Mesodermal cell (in vitro differentiated cells): ENCODE measurements around the gene NAA16.

Experiments used
- H3K27ac ChIP-seq: 2 replicates; pipeline ENCODE4 v1.7.0; 2013; ENCODE audit warnings: mild to moderate bottlenecking, low read depth, low read length, moderate library complexity; ENCODE audit not compliant: severe bottlenecking
- H3K36me3 ChIP-seq: 2 replicates; pipeline ENCODE4 v1.7.1; 2013; ENCODE audit warnings: mild to moderate bottlenecking, low read length, moderate library complexity; ENCODE audit not compliant: control insufficient read depth, insufficient read depth
- H3K4me1 ChIP-seq: one replicate; pipeline ENCODE4 v1.7.1; 2013; ENCODE audit warnings: mild to moderate bottlenecking, low read length; ENCODE audit not compliant: insufficient read depth, control insufficient read depth, poor library complexity, severe bottlenecking
- H3K4me3 ChIP-seq: 2 replicates; pipeline ENCODE4 v1.7.0; 2013; ENCODE audit warnings: low read length, control low read depth, mild to moderate bottlenecking; ENCODE audit not compliant: insufficient read depth, poor library complexity, severe bottlenecking; ENCODE audit errors: extremely low read depth
- H3K9me3 ChIP-seq: 2 replicates; pipeline ENCODE4 v1.7.1; 2013; ENCODE audit warnings: mild to moderate bottlenecking, low read length, moderate library complexity; ENCODE audit not compliant: control insufficient read depth
- WGBS, 2 experiments: methylation state at CpG; one replicate each; pipeline ENCODE4 v1.1.5; 2013; ENCODE audit warnings: missing lambda C conversion rate in 2 of 2; ENCODE audit not compliant: insufficient coverage in 2 of 2; 5-methylcytosine and 5-hydroxymethylcytosine counted together

The NAA16 gene

DNA sequence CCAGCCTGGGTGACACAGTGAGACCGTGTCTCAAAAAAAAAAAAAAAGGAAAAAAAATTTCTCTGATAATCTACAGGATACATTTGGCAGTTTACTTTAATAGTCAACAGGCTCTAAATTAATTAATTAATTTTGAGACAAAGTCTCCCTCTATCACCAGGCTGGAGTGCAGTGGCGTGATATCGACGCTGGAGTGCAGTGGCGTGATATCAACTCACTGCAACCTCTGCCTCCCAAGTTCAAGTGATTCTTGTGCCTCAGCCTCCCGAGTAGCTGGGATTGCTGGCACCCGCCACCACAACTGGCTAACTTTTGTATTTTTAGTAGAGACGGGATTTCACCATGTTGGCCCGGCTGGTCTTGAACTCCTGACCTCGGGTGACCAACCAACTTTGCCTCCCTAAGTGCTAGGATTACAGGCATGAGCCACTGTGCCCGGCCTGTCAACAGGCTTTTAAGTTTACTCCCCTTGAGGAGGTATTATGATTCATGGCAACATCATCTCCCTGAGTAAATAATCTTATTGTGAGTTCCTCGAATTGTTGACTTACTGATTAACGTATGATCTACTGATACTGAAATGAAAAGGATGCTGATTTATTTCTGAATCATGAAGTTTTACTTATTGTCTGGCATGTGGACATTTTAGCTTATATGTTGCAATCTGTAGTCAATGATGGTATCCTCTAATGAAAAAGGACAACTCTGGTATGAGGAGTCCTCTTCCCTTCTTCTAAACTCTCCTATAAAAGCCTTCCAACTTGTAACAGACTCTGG is 26.4 kb upstream of the NAA16 start:
- Histone ChIP-seq H3K36me3 (no peaks in the 10 kb centered on the region), H3K4me1 (no peaks in the 10 kb centered on the region), H3K27ac (no peak overlapping the region), H3K9me3 (no peaks in the 10 kb centered on the region), H3K4me3 (no peak overlapping the region)
- WGBS, 2 experiments: 93 to 97% methylated on average over 9 to 12 of the region's 13 CpGs

DNA sequence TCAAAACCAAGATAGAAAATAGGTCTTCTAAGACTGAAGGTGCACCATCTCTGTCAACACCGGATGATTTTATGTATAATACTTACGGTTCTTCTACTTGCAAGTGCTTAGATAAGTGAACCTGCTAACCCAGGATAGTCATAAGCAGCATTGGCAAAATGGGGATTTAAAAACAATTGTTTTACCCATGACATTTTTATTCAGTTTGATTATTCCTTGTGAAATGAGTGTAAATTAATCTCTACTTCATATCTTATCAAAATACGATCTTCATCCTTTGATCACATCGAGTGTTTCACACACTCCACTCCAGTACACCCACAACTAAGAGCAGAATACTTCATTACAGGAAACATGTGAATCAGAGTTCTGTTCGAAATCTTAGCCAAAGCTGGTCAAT is 24.7 kb upstream of the NAA16 start:
- 91% methylated on average over 4 of the region's 5 CpGs; no CpG with 5 or more reads in 1 of the 2 experiments for WGBS, 2 experiments
- no peaks in the 10 kb centered on the region for H3K9me3 ChIP-seq
- no peak overlapping the region for H3K27ac ChIP-seq

DNA sequence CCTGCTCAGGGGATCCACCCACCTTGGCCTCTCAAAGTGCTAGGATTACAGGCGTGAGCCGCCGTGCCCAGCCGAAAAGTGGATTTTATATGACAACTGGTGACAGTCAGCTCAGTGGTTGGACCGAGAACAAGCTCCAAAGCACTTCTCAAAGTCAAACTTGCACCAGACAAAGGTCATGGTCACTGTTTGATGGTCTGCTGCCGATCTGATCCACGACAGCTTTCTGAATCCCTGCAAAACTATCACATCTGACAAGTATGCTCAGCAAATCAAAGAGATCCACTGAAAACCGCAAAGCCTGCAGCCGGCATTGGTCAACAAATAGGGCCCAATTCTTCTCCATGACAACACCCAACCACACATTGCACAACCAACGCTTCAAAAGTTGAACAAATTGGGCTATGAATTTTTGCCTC is 21.6 kb upstream of the NAA16 start:
- Histone ChIP-seq H3K9me3 (no peaks in the 10 kb centered on the region), H3K4me3 (no peak overlapping the region), H3K27ac (no peak overlapping the region), H3K4me1 (no peaks in the 10 kb centered on the region), H3K36me3 (no peaks in the 10 kb centered on the region)
- 91 to 95% methylated on average over 9 of the region's 10 CpGs for WGBS, 2 experiments

More for the DNA sequence above, 24.7 kb upstream of the NAA16 start:
- no peaks in the 10 kb centered on the region for H3K4me1 ChIP-seq
- no peaks in the 10 kb centered on the region for H3K36me3 ChIP-seq
- H3K4me3 ChIP-seq: no peak overlapping the region

DNA sequence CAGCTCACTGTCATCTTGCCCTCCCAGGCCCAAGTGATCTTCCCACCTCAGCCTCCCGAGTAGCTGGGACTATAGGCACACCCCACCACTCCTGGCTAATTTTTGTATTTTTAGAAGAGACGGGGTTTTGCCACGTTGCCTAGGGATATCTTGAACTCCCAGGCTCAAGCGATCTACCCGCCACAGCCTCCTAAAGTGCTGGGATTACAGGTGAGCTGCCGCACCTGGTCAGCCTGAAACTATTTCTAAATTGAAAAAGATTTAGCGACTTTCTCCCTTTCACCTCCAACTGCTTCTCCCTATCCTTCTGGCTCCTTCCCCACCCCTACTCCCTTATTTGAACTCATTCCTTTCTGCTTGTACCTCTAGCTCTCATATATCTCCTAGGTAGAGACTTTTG is 19.8 kb upstream of the NAA16 start:
- no peak overlapping the region for H3K4me3 ChIP-seq
- H3K36me3 ChIP-seq: no peaks in the 10 kb centered on the region
- H3K27ac ChIP-seq: no peak overlapping the region
- WGBS, 2 experiments: 91 to 93% methylated on average over 6 of the region's 7 CpGs
- H3K9me3 ChIP-seq: no peaks in the 10 kb centered on the region
- no peaks in the 10 kb centered on the region for H3K4me1 ChIP-seq

DNA sequence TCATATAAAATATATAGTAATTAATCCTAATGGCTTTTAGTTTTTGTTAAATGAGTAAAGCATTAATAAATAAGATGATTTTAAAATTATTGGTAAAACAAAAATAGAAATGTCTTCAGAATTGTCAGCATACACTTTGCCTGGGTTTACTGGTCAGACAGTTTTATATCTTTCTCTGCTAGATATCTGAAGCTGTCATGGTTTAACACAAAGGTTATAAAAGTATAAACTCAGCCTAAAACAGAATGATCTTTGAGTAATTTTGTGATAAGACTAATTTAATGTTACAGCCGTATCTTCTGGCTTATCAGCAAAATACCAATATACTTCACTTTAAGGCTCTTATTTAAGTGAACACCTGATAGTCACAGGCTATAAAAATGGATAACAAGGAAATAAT is 17.8 kb upstream of the NAA16 start:
- Histone ChIP-seq H3K4me3 (no peak overlapping the region), H3K9me3 (no peaks in the 10 kb centered on the region), H3K36me3 (no peaks in the 10 kb centered on the region), H3K27ac (no peak overlapping the region), H3K4me1 (no peaks in the 10 kb centered on the region)
- WGBS, 2 experiments: no CpG with 5 or more reads among the region's 1 CpG

DNA sequence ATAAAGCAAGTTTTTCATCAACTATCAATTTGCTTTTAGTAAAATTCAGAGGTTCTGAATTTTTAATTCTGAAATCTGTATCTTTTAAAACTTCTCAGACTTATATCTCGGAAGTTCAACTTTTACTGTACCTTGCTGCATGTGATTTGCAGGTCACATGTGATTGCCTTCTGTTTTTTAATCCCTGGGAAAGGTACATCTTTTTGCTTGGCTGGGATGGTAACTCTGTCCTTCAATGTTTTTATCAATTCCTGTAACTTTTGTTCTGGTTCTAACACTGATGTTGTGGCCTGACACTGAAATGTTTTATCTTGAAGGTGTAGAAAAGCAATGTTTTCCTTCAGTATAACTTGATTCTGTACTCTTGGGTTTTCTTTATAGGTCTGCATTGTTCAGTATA is 16.2 kb upstream of the NAA16 start:
- Histone ChIP-seq H3K36me3 (no peaks in the 10 kb centered on the region), H3K9me3 (no peaks in the 10 kb centered on the region), H3K4me3 (no peak overlapping the region), H3K4me1 (no peaks in the 10 kb centered on the region), H3K27ac (no peak overlapping the region)
- no CpG with 5 or more reads among the region's 1 CpG for WGBS, 2 experiments

DNA sequence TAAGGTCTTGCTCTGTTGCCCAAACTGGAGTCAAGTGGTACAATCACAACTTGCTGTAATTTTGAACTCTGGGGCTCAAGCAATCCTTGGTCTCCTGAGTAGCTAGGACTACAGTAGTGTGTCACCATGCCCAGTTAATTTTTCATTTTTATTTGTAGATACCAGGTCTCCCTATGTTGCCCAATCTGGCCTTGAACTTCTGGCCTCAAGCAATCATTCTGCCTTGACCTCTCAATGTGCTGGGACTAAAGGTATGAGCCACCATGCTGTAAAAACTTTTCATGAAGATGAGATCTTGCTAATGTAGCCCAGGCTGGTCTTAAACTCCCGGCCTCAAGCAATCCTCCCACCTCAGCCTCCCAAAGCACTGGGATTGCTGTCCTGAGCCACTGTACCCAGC is 15.1 kb upstream of the NAA16 start:
- Histone ChIP-seq H3K4me1 (no peaks in the 10 kb centered on the region), H3K27ac (no peak overlapping the region), H3K36me3 (no peaks in the 10 kb centered on the region), H3K9me3 (no peaks in the 10 kb centered on the region), H3K4me3 (no peak overlapping the region)
- 100% methylated on average over 1 of the region's 1 CpG for WGBS, 2 experiments

DNA sequence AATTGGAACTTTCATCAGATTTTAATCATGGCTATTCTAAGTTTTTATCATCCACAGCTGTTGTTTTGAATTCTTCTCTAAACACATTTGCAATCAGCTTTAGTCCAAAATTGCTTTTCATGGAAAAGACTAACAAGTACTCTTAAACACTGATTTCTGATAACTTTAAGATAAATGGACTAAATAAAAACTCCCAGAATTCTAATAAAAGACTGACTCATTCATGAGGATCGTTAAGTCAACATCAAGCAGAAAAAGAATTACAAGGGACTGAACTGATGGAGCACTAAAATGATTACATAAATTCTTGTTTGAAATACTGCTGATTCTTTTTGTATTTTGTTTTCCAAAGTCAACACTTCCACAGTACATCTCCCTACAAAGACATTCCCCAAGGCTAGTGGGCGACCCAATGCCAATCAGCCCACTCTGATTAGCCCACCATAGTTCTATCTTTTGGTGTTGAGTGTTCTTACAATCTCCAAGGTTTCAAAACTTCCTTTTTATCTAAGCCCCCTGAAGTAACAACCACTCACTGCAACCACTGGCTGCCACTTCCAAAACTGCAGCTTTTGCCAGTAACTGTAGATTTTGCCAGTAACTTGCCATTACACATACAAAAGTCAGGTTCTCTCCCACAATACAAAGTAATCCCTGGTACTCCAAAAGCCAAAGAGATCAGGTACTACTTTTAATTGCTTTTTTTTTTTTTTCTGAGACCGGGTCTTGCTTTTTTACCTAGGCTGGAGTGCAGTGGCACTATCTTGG is 14.0 kb upstream of the NAA16 start:
- WGBS, 2 experiments: 60% methylated on average over 1 of the region's 3 CpGs; no CpG with 5 or more reads in 1 of the 2 experiments
- Histone ChIP-seq H3K27ac (no peak overlapping the region), H3K9me3 (no peaks in the 10 kb centered on the region), H3K36me3 (no peaks in the 10 kb centered on the region), H3K4me1 (no peaks in the 10 kb centered on the region), H3K4me3 (no peak overlapping the region)

DNA sequence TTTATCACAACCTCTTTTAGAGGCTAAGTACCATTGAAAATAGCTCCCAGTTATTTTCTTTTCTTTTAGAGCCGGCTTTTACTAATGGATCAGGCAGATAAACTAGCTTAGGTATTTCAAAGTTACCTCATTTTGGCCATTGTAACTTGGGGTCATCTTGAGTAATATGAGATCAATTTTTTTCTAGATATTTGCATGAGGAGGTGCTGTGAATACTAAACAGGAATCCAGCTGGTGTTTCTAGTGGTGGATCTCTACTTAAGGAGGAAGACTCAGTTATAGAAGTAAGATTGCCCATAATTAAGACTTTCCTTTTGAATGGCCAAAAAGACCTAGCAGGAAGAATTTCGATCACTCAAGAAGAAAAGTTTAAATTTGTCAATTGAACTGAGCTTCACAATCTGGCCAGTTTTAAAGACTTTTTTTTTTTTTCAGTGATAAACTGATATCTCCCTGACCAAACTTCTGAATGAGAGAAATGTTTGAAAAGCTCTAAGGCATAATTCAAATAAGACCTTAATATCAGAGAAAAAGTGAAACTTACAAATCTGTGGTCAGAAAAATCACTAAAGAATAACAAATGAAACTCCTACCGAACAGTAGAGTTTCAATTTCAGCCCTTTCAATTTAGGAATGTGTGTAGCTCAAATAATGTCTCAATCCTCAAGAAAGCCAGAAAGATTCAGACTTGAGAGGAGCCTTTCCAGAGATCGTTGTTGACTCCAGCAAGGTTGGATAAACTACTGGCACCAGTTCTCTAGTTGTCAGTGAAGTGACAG is 11.6 kb upstream of the NAA16 start:
- no peak overlapping the region for H3K27ac ChIP-seq
- H3K4me3 ChIP-seq: no peak overlapping the region
- no peaks in the 10 kb centered on the region for H3K36me3 ChIP-seq
- 88 to 92% methylated on average over 1 to 2 of the region's 4 CpGs for WGBS, 2 experiments
- H3K4me1 ChIP-seq: no peaks in the 10 kb centered on the region
- no peaks in the 10 kb centered on the region for H3K9me3 ChIP-seq

DNA sequence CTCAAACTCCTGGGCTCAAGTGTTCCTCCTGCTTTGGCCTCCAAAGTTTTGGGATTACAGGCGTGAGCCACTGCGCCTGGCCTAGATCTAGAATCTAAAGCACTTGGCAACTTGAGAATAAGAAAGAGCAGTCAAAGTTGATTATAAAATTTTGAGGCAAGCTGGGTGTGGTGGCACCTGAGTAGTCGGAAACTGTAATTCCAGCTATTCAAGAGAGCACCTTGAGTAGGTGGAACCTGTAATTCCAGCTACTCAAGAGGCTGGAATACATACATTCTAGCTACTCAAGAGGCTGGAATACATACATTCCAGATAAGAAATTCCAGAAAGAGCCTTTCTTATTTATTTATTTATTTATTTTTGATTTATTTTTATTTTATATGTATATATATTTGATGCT is 8.3 kb upstream of the NAA16 start:
- 83 to 90% methylated on average over 2 of the region's 3 CpGs for WGBS, 2 experiments

More for the DNA sequence above, 8.3 kb upstream of the NAA16 start:
- Histone ChIP-seq H3K4me1 (no peaks in the 10 kb centered on the region), H3K27ac (no peak overlapping the region), H3K9me3 (no peaks in the 10 kb centered on the region), H3K36me3 (no peaks in the 10 kb centered on the region), H3K4me3 (no peak overlapping the region)
